Activated CD8-positive, alpha-beta memory T cell treated with anti-CD3 and anti-CD28 coated beads for 1 hour (primary cell): ENCODE data around the gene DTNA.

Source experiments
- DNase-seq, 2 donors: peaks; one replicate each; pipeline ENCODE4 v3.0.0-alpha.2; 2020; ENCODE audit warnings: low read depth in 1 of 2; ENCODE audit errors: extremely low read depth in 1 of 2

The DTNA gene

GRCh38 chr18:34767601-34768027, 57.5 kb downstream of the DTNA start:
- DNase-seq, result no peak

- no peak for DNase-seq
Observed at GRCh38 chr18:34771958-34772357, 61.9 kb downstream of the DTNA start.

GRCh38 chr18:34772887-34773286, 62.8 kb downstream of the DTNA start:
- no peak for DNase-seq

- DNase-seq, result no peak
Observed at GRCh38 chr18:34773378-34773777, 63.3 kb downstream of the DTNA start.

- no peak for DNase-seq
Observed at GRCh38 chr18:34773961-34774766, 64.1 kb downstream of the DTNA start.

- DNase-seq, result no peak
Observed at GRCh38 chr18:34775461-34775860, 65.4 kb downstream of the DTNA start.

- DNase-seq, result no peak
Observed at GRCh38 chr18:34779112-34779511, 69.0 kb downstream of the DTNA start.

GRCh38 chr18:34780856-34781255, 70.8 kb downstream of the DTNA start:
- DNase-seq, result no peak

GRCh38 chr18:34783501-34783900, 73.4 kb downstream of the DTNA start:
- no peak for DNase-seq

- no peak for DNase-seq
Observed at GRCh38 chr18:34786162-34786741, 76.2 kb downstream of the DTNA start.

GRCh38 chr18:34787931-34788532, 77.9 kb downstream of the DTNA start:
- peak in 1 of 2 donors; percentile 7 for DNase-seq

- no peak for DNase-seq
Observed at GRCh38 chr18:34789768-34790344, 79.8 kb downstream of the DTNA start.

- no peak for DNase-seq
Observed at GRCh38 chr18:34794348-34794747, 84.2 kb downstream of the DTNA start.

- no peak for DNase-seq
Observed at GRCh38 chr18:34795070-34795732, 85.1 kb downstream of the DTNA start.

- no peak for DNase-seq
Observed at GRCh38 chr18:34796035-34796657, 86.0 kb downstream of the DTNA start.

- no peak for DNase-seq
Observed at GRCh38 chr18:34799291-34799690, 89.2 kb downstream of the DTNA start.

- DNase-seq, result no peak
Observed at GRCh38 chr18:34800381-34800780, 90.3 kb downstream of the DTNA start.

- no peak for DNase-seq
Observed at GRCh38 chr18:34801774-34802173, 91.7 kb downstream of the DTNA start.

- DNase-seq, result no peak
Observed at GRCh38 chr18:34802959-34803358, 92.9 kb downstream of the DTNA start.

- DNase-seq, result no peak
Observed at GRCh38 chr18:34803877-34804400, 93.8 kb downstream of the DTNA start.
